Activated T-helper 1 cell treated with anti-CD3 and anti-CD28 coated beads, Interleukin-2, amount 50 U/mL, for 16 hours (primary cell): ENCODE data around the gene HOXC10.
A peak's percentile ranks its signal among the peaks of the same experiment; 100 is the strongest.

ENCODE experiments used
- DNase-seq, 2 donors: peaks; one replicate each; pipeline ENCODE4 v3.0.0-alpha.2; 2020; ENCODE audit warnings: low read depth in 1 of 2, low spot score in 1 of 2

The HOXC10 gene

DNA sequence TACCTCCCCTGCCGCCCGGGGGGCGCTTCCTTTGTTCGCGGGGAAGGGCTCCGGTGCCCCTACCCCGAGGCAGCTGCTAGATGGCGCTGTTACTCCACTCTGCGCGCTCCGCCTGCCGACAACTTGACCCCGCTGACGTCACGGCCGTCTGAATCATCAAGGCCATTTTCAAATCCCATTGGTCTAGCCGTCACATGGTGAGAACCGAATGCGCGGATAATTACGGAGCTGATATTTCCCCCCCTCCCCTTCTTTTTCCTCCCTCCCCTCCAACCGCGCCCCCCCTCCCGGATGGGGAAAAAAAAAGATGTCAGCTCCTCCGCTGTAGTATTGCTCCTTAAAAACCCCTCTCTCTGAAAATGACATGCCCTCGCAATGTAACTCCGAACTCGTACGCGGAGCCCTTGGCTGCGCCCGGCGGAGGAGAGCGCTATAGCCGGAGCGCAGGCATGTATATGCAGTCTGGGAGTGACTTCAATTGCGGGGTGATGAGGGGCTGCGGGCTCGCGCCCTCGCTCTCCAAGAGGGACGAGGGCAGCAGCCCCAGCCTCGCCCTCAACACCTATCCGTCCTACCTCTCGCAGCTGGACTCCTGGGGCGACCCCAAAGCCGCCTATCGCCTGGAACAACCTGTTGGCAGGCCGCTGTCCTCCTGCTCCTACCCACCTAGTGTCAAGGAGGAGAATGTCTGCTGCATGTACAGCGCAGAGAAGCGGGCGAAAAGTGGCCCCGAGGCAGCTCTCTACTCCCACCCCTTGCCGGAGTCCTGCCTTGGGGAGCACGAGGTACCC lies at the start of gene HOXC10:
HOXC10 (plus strand) TSS at position 246 of the 791 bp plus-strand sequence; CDS start at position 360, 114 bp downstream.
- peak in 1 of 2 donors; percentile 39 for DNase-seq

DNA sequence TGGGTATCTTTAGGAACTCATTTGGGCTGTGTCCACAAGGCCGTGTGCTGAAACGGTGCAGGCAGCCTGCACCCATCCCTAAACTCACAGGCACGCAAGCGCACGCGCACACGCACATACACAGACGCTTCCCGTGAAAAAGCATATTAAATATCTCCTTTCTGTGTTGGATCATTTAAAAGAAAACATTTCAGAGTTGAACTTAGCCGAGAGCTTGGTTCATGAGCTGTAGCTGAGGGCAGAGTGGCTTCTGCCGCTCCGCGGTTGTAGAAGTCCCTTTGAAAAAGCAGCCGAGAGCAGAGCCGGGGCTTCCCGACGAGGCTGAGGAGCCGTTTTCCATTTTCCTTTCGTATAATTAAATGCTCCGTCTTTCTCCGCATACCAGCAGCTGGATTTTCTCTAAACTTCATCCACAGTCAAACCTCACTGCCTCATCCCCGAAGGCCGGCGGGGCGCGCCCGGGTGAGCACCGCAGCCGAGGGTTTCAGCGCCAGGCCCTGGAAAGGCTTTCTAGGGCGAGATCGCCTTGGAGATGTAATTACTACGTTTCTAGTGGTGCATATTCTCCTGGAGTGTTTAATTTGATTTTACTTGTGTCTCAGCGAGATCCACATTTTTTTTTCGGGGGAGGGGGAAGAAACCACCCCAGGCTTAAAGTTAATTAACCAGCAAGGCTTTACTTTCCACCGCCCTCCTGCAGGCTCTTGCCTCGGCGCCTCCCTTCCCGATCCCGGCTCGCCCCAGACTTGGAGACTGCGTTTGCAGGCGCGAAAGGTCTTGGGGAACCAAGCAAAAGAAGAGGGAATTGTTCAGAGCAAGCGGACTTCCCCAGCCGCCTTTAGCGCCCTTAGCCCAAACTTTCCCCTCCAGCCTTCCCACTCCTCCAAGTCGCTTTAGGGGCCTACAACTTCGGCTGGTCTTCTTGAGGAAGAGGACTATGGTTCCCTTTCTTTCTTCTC lies 49.3 kb upstream of the HOXC10 start:
- DNase-seq: no peak

DNA sequence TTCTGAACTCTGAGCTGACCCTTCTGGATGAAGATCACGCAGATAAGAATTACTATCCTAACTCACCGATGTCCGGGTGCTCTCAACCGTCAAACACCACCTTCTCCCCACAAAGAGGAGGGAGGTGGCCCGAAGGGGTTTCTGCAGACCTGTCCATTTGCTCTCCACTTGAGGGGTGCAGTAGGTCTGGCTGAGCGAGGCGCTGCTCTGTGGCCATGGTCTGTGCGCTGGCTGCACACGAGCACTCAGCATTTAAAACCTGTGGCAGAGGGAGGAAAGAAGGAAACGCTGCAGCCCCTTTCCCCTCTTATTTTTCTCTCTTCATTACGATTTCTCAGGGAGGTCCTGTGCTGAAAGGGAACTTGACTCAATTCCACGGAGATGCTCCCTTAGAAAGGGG lies 47.8 kb upstream of the HOXC10 start:
- DNase-seq: no peak

GRCh38 chr12:53937596-53938325 lies 47.2 kb upstream of the HOXC10 start:
- no peak for DNase-seq

- no peak for DNase-seq
Measured at GRCh38 chr12:53938326-53939140, 46.4 kb upstream of the HOXC10 start, which contains the start of gene HOXC13. TSS of gene HOXC13 (plus strand) at chr12:53938831. CDS start at chr12:53938907, 76 bp downstream.

- DNase-seq: no peak
Measured at GRCh38 chr12:53939141-53940108, 45.5 kb upstream of the HOXC10 start.

GRCh38 chr12:53940443-53941014 lies 44.4 kb upstream of the HOXC10 start:
- no peak for DNase-seq

DNA sequence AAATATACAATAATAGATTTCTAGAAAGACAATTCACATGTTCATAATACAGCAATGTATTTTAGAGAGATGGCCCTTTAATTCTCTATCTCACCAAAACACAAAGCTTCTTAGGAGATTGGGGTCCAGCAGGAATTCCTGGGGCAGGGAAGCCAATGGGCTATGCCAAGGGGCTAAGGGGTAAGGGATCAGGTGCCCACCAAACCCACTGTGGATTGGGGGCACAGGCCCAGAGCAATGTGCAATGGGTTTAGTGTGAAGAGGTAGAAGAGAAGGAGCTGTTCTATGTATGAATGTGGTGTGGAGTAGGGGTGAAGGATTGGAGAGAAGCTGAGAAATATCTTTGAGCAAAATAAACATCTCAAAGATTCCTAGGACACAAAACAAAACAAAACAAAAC lies 43.8 kb upstream of the HOXC10 start:
- DNase-seq: no peak

GRCh38 chr12:53941750-53942149 lies 43.2 kb upstream of the HOXC10 start:
- DNase-seq: no peak

DNA sequence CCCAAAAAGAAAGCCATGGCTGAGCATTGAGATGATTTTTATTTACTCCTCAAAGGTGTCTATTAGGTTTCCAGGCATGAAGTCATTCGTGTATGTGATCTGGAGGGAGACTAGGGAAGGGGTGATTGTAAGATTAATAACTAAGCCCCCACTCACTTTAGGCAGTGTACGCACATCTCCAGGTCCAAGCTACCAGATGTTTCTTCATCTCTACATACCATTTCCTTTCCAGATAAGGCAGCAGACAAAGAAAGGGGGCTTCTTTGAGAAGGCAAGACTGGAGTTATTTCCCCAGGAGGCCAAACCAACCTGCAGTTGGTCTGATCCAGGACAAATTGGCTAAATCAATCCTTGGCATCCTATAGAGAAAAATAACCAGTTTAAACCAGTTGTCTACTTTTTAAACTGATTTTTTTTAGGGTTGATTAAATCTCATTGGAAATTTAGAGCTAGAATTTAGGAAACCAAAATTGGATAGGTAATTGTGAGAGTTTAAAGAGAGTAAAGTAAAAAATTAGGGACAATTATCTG lies 42.4 kb upstream of the HOXC10 start:
- DNase-seq: no peak

- DNase-seq: no peak
Measured at GRCh38 chr12:53944209-53944608, 40.7 kb upstream of the HOXC10 start.

- no peak for DNase-seq
Measured at GRCh38 chr12:53944907-53945847, 39.8 kb upstream of the HOXC10 start.

DNA sequence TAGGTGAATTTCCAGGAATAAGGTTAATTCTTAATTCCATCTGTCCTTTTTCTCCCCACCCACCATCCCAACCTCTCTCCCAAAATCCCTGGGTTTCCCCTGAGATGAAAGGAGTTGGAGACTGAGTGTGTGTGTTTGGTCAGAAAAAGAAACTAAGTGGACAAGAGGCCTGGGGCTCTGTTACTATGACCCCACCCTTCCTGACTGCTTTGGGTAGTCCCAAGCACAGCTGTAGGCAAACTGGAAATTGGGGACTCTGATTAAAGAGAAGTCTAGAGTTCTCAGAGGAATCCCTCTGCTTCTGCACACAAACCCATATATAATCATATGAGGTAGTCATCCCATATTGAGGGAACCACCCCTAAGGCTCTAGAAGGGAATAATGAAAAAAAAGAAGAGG lies 37.2 kb upstream of the HOXC10 start:
- DNase-seq: no peak

DNA sequence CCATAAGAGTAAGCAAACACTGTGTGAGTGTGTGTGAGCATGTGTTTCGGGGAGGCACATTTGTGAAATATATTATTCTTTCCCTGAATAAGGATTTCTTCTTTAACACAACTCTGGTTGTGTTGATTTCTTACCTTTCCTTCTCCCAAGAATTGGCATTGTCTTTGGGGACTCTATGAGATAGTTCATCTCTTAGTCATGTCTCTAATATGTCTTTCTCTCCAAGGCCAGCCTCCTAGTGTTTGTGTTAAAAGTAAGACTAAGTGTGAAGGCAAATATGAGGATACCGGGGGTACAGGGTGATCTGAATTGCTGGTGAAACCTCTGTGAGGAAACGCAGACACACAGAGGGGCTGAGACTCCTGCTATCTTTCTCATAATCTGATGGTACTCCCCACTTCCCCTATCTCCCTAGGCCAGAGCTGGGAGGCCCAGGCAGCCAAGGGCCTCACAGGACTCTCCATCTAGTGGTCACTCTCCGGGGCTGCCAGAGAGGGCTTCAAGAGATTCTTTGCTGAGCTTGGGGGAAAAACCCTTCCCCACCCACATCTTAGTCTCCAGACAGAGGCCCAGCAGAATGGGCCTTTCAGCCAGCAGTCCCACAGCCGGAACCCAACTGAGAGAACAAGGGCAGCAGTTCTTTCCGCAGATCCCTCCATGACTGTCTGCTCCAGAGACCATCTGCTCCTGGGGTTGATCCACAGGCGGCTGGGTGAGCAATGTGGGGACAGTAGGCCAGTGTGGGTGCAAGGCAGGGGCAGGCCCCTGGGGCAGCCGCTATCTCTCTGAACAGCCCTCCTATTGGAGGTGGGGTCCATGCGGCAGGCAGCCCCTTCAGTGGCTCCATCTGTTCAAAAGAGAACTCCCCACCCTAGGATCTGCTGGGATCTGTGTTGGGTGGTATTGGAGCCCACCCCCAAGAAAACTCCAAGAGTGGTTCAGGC lies 36.0 kb upstream of the HOXC10 start:
- no peak for DNase-seq

GRCh38 chr12:53949631-53950436 lies 35.1 kb upstream of the HOXC10 start:
- no peak for DNase-seq

DNA sequence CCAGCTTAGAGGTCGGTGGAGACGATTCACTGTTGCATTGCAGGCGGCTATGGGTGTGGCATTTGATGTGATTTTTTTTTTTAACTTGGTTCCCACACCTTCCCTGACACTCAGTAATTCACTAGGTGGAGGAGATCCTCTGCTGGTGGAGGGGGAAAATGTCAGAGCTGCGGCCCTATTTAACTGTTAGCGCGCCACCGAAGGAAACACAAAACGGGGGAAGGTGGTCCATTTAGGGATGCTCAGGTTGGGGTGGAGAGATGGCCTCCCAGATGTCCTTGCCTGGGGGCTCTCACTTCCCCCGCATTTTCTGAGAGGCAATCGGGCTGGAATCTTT lies 34.5 kb upstream of the HOXC10 start:
- DNase-seq: no peak
